DMS153 (cell line): ENCODE measurements around the gene NT5C1A.

Experiments
- DNase-seq: peaks from one replicate; lab custom pipeline; 2025; lab: John Stamatoyannopoulos, UW

The NT5C1A gene

DNA sequence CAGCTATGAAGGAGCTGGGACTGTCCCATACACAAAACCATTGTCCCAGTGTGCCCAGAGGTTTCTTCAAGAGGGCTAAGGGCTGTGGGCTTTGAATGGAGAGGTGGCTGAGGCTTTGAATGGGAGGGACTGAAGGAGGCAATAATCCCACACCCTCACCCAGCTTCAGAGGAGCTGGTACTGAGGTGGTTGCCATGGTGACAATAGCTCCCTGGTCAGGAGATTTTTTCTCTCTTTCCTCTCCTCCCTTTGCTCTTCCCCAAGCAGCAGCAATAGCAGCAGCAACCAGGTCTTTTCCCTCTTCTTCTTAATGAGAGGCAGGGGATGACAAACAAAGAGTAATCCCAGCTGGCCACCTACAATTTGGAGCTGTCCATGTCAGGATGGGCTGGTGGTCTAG, 17.7 kb upstream of the NT5C1A start:
- DNase-seq, result no peak

DNA sequence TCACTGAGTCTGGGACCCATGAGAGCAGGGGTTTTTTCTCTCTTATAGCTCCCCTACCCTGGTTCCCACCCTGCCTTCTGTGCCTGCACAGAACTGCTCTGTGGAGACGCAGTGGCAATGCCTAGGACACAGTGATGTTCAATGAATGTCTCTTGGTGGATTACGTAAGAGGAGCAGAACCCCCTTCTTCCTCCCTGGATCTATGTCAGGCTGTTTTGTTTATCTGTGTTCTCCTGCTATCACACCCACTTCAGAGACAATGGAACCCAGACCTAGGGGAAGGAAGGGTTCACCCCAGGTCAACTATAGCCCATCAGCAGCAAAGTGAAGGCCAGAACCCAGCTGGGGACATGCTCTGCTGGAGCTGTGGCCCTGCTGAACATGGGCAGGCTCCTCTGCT, 17.3 kb upstream of the NT5C1A start:
- peak; percentile 31 for DNase-seq

DNA sequence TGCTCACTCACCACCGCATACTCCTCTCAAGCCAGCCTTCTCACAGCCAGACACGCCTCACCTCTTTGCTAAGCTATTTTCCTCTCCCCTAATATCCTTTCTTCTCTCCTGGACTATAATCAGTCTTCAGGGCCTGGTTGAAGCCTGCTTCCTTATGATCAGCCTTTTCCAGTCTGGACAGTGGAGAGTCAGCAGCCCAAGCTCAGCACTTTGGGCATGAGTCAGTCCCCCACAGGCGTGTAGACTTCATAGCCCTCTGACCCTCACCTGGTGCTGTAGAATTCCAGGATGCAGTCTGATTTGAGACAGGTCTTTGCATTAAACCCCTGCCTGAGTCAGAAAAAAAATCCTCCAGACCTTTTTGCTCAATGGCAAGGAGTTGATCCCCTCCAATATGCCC, 16.8 kb upstream of the NT5C1A start:
- DNase-seq, result no peak

DNA sequence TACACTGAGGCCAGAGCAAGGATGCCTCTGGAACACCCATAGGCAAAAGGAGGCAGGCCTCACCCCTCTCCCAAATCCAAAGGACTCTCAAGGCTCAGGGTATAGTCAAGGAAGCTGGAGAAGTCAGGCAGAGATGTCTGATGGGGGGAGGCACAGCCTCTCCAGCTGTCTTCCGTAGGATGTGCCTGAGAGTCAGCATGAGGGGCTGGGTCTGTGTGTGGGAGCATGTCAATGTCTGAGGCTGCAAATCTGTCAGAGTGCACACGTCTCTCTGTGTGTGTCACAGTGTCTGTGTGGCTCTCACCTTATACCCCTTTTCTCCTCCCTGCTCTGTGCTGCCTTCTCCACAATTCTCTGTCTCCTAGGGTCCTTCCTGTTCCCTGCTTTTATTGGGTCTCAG, 15.3 kb upstream of the NT5C1A start:
- no peak for DNase-seq

DNA sequence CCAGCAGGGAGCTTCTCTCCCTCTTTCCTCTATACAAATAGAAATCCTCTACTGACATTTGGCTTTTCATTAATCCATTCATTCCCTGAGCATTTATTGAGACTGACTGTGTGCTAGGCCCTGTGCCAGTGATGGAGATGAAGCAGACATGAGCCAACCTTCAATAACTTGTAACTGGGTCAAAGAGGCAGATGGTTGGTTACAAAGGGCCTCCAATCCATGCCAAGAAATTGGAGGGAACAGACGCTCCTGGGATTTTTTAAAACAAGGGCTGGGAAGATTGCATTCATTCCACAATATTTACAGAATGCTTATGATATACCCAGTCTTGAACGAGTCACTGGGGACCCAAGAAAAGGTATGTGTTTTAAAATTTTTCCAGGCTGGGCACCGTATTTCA, 13.2 kb upstream of the NT5C1A start:
- no peak for DNase-seq

DNA sequence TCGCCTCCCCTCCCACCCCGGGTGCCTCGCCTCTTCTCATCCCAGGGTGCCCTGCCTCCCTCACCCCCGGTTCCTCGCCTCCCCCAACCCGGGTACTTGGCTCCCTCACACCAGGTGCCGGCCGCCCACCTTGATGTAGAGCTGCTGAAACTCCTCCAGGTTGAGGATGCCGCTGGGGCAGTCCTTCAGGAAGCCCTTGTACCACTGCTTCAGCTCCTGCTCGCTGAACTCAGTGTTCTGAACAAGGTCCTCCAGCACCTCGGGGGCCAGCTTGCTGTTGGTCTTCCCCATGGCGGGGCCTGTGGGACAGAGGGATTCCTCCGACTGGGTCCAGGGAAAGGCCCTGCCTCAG, 12.4 kb upstream of the NT5C1A start:
- DNase-seq, result no peak

DNA sequence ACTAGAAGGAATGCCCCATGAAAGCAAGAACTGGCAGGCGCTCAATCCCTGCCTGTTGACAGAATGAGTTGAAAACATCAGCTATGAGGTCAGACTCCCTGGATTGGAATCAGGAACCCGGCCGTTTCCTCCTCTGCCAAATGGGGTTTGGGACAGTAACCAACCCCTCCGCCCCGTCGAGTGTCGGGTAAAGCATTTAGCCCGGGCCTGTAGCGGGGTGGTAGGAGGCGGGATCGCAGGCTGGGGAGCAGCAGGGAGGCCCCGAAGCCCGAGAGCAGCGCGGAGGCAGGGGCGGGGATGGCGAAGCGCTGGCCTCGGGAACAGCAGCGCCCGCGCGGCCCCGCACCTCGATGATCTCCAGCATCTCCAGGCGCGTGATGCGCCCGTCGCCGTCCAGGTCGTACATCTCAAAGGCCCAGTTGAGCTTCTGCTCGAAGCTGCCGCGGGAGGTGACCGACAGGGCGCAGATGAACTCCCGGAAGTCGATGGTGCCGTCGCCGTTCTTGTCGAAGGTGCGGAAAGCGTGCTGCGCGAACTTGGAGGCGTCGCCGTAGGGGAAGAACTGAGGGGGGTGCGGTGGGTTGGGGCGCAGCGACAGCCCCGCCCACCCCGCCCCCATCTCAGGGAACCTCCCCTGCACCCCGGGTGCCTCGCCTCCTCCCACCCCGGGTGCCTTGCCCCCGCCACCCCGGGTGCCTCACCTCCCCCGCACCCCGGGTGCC, 11.8 kb upstream of the NT5C1A start:
- no peak for DNase-seq

DNA sequence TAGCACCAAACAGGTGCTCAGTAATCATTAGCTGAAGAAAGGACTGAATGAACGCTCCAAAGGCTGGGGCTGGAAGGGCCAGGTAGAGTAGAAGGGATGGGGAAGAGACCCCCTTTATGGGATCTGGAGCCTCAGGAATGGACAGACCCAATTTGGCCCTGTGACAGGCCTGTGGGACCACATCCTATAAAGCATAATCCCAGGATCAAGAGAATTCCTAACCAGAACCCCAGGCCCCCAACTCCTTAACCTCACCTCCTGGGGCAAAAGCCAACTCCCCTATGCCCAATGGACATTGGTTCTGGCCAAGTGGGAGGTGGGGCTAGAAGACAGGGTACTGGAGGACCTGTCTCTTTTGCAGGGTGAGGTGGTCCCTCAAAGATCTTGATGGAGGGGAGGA, 10.1 kb upstream of the NT5C1A start:
- DNase-seq, result no peak

DNA sequence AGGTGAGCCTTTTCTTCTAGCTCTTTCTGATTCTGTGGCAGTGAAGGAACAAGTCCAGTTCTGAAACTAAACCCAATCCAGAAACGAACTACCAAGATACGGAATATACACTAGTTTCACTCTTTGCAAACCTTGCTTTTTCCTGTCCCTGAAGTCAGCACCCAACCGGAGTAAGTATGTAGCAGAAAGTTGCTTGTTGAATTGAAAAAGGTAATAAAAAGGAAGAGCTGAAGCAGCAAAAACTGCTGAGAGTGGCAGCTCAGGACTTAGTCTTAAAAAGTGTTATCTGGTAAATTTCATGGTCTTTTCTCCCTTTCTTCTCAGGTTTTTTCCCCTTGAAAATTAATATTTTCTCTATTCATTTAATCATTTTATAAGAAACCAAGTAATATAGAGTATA, 9.4 kb upstream of the NT5C1A start:
- DNase-seq, result no peak

DNA sequence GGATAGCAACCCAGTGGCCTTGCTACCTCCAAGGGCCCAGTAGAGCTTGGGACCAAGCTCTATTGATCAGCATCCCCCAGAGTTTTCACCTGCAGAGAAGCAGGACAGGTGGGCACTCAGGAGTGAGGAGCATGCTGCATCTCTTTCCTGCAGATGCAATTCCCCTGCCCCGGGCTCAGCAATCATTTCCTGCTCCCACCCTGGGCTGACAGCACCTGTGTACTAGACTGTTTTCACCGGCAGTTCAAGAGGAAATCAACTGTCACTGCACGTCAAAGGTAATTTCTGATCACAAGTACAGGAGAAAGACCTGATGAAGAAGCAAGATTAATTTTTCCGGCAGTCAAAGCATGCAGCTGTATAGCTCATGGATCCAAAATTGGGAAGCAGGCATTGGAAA, 8.8 kb upstream of the NT5C1A start:
- no peak for DNase-seq

DNA sequence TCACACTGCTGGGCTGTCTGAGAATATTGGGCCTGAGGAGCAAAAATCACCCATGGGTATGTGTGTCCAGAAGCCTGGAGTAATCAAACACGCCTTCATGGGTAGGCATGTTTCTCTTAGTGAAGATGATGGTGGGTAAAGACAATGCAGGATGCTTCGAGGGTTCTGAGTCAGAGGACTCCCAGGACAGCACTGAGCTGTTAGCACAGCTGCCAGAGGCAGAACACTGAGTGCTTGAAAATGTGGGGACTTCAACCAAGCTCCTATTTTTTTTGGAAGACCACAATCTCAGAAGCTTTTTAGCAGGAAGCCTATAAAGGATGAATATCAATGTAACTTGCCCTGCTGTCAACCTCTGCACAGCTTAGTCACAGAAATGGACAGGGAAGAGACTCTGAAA, 7.9 kb upstream of the NT5C1A start:
- no peak for DNase-seq

DNA sequence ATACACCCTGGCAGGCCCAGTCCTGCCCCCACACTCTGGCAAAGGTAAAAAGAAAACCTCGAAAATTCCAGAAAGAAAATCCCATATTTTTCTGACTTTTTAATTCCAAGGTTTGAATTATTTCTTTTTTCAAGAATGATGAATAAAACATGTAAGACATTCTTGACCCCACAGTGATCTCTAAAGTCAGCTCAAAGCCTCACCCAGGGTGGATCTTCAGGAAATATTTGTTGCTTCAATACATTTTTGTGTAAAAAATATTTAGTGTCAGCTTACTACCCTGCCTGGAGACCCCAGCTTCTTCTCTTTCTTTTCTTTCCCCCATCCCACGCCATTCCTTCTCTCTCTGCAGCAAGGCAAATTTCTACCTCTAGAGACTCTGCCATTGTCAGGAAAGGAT, 7.0 kb upstream of the NT5C1A start:
- no peak for DNase-seq

DNA sequence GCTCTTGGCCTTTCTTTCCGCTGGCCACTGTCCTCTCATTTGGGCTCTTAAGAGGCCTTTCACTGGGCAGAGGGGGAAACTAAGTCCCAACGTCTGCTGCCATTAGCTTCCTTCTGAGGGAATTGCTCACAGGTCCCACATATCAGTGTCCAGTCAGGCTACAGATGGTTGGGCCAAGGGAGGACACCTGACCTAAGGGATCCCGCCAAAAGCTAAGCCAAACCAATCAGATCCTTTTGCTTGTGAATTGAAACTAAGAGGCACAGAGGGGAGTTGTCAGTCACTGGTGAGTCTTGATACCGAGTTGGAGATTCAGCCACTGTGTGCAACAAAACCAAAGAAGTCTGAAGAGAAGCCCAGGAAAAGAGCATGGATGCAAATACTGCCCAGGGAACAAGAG, 5.7 kb upstream of the NT5C1A start:
- DNase-seq, result no peak

DNA sequence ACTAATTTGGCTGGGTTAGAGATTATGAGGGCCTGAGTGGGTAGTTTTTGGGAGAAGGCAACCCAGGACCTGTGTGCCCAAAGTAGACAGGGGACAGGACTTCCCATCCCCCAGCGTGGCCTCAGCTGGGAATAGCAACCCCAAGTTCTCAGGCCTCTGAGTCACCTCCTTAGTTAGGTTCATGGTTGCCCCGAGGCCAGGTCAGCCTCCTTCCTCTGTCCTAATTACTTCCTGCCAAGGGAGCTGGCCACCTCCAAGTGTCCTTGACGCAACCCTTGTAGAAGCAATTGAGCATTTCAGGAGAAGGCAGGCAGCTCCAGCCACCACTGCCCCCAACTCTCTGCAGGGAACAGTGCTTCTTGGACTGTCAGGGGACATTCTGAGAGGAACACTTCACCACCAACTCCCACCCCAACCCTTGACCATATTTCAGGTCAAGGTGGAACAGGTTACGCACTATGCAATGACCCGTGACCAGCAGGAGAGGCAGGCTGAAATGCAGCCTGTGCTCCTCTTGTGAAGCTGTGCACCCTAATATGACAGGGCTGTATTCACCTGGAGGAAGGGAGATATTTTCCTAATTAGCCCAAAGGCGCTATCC, 5.1 kb upstream of the NT5C1A start:
- no peak for DNase-seq

DNA sequence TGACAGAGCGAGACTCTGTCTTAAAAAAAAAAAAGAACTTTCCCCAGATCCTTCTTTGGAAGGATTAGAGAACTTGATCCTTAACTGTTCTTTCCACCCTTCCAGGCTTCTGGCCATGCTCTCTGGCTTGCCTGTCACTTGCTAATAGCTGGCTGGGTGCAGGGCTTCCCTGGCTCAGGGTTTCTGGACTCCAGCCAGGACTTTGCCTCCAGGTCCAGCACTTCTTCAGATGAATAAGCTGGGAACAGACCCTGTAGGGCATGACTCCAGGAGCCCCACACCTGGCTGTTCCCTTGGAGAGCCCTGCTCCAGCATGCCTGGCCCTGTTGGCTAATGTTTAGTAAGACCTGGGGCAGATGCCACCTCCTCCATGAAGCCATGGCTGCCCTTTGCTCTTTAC, 3.3 kb upstream of the NT5C1A start:
- no peak for DNase-seq

DNA sequence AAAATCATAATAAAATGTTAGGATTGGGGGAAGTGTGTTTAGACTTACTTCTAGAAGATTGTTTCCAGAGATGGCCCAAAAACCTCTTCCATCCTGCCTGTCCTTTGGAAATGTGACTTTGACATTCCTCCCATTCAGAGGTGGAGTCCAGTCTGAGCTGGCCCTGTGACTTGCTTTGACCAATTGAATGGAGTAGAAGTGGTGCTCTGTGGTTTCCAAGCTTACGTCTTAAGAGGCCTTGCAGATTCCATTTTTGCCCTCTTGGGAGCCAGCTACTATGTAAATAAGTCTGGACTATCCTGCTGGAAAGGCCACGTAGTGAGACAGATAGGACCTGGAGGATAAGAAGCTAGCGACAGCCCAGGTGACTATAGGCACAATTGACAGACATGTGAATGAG, 1.3 kb upstream of the NT5C1A start:
- no peak for DNase-seq

DNA sequence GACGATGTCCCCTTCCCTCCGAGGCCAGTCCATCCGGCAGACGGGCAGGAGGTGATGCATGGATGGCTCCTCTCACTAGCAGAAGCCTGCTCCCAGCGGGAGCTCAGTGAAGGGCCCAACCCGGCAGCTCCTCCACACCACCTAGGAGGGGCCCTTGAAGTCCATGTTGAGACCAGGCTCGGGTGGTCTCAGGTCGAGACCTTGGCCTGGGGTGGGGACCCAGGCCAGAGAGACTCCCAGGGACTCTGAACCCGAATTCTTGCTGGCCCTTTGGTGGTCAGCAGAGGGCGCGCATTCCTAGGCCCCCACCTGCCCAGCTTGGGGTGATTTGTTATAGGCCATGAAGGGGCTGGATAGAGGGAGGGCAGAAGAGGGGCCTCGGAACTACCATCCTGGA, 642 bp upstream of the NT5C1A start:
- no peak for DNase-seq

DNA sequence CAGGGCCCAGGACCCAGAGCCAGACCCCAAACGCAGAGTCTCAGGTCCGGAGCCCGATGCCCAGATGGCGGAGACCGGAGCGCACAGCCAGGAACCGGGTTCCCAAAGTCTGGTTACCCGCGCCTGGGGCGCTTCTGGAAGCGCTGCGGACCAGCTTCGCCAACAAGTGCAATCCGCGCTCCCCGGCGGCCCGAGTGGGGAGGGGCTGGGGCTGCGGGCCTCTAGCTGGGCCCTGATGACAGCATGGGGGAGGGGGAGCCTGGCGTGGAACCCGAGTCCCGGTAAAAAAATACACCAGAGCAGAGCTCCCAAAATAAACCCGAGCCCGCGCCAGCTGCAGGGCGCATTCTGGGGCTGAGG, 494 bp downstream of the NT5C1A start:
- no peak for DNase-seq

DNA sequence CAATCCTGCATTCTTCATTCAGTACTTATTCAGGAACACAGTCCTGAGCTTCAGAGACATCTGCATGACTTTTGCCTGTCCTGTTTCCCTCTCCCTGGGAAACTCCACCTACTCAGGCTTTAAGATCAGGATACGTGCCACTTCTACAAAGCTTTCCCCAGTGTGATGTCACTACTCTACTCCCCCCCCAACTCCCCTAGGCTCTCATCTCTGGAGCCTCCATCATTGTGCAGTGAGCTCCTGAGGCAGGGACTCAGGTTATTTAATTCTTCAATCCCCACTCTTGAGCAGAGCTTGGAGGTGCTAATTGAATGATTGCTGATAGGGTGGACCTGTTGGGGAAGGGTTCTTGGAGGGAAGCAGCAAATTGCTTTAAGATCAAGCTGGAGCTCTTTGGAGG, 1.2 kb downstream of the NT5C1A start:
- DNase-seq, result no peak

DNA sequence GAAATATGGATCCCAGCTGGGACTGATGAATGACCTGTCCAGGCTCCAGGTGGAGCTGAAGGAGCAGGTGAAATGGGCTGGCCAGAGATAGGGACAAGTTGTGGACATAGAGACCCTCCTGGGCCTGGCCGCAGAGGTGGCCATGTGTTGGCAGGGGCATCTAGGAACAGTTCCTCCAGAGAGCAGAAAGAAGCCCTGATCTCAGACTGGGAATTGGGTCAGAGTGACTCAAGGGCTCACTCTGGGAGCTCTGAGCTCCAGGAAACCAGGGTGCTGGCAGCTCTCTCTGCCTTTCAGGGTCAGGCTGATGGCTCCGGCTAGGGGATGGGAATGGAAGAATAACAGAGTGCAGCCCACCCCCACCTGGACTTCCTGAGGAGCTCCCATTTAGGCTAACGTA, 3.0 kb downstream of the NT5C1A start:
- DNase-seq, result no peak

DNA sequence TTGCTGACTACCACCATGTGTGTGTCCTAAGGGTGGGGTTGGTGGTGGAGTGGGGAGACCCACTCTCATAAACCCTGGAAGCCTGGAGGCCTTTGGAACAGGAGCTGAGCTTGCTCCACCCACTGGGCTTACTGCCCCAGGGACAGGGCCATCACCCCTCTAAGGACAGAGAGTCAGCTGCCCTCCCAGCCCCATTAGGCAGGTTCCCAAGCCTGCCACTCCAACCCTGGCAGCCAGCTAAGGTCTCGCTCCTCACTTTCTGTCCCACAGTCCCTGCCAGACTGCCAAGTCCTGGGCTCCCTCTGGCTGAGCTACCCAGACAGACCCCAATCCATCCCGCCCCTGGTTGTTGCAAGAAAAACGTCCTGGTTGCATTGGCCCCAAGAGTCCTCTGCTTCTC, 3.8 kb downstream of the NT5C1A start:
- DNase-seq, result no peak

DNA sequence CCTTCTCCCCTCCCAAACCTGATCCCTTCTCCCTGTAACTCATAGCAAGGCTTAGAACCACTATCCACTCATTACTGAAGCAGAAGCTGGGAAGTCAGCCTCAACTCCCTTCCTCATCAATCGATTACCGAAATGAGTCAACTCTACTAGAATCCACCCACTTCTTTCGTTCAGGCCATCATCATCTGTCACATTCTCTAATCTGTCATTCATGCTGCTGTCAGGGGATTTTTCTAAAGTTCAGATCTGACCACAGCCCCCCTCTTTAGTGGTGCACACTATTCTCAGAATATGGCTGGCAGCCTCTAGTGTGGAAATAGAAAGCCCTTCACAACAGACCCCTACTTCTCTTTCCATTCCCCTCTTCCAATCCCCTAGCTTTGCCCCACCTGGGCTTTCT, 5.1 kb downstream of the NT5C1A start:
- DNase-seq, result no peak

DNA sequence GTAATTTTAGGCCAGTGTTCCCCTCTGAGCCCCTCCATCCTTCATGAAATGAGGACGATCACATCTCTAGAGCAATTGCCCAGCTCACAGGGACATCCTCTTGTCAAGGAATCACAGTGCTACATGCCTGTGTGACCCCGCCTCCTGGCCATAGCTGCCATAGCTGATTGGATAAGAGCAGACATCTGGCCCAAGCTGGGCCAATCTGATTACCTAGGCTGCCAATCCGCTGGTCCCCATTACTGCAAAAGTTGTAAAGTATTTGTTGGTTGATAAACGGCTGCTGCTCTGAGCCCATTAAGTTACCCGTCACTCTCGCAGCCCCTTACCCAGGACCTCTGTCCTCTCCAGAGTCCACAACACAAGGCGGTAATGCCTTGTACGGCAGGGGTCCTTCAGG, 8.3 kb downstream of the NT5C1A start:
- DNase-seq, result no peak

DNA sequence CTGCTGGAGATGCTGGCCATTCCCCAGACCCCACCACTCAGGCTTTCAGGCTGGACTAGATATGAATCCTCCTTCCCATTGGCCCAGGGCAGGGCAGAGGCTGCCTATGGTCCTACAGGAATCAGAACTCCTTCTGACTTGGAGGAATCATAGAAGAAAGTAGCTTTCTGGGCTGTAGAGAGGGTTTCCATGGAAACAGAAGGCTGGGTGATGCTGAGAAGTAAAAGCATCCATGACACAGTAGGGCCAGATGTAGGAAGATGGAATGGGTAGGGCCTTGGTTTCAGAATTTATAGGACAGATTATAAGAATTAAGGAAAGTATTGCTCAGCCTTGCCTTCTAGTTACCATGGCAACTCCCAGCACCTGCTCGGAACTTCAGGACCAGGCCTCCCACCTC, 9.0 kb downstream of the NT5C1A start:
- no peak for DNase-seq

DNA sequence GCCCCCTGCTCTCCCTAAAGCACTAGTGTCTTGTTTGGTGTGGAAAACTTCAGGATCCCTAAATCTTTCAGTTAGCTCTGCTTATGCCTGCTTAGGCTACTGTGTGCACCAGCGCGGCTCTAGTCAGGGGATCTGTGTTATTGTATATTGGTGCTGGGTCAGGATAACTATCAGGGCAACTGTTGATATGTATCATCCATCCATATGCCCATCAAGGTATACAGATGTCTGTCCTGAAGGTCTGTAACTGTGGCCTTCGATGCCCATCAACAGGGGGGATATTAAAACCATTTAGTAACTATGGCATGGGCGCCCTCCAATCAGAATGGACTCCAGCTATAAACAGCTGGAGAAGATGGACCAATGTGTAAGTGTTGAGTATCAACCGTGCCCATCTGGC, 12.4 kb downstream of the NT5C1A start:
- no peak for DNase-seq
